K562 (cell line): ENCODE measurements around the gene OOSP1. TPM values are rescaled to one million over a fixed set of nuclear protein-coding genes. Genes with fewer than 3 reads are reported as not detected.

Source experiments
- C11orf30 ChIP-seq: fragments of 450-650 bp; IDR thresholded peaks from 2 replicates; pipeline ENCODE4 v1.6.1; 2016; ENCODE audit warnings: low read depth, mild to moderate bottlenecking
- CBX1 ChIP-seq: sonication (generic); IDR thresholded peaks from 2 replicates; pipeline ENCODE4 v1.6.1; 2016; ENCODE audit warnings: antibody characterized with exemption, low read depth, mild to moderate bottlenecking
- CBX5 ChIP-seq: IDR thresholded peaks from 2 replicates; pipeline ENCODE4 v1.6.1; 2014; ENCODE audit warnings: low read depth, borderline replicate concordance
- FOSL1 ChIP-seq: fragments of 200-800 bp; sonication (Bioruptor generic); conservative IDR thresholded peaks from 2 replicates; pipeline ENCODE4 v1.6.1; 2016; ENCODE audit warnings: missing genetic modification characterization, missing compliant biosample characterization
- GABPA ChIP-seq: fragments of 200-800 bp; sonication (Bioruptor generic); conservative IDR thresholded peaks from 2 replicates; pipeline ENCODE4 v1.6.1; 2016; ENCODE audit warnings: low read depth, missing genetic modification characterization, missing compliant biosample characterization
- GABPB2 ChIP-seq: fragments of 250-450 bp; sonication (Bioruptor Pico); conservative IDR thresholded peaks from 2 replicates; pipeline ENCODE4 v1.5.1; 2021; ENCODE audit warnings: mild to moderate bottlenecking
- GMEB1 ChIP-seq: fragments of 250-450 bp; sonication (Bioruptor Pico); IDR thresholded peaks from 2 replicates; pipeline ENCODE4 v1.4.0; 2020; ENCODE audit warnings: mild to moderate bottlenecking
- HDAC1 ChIP-seq, 2 experiments: fragments of 450-650 bp; IDR thresholded peaks; 2 replicates each; pipeline ENCODE4 v1.6.1; 2016 to 2017; ENCODE audit warnings: inconsistent platforms in 1 of 2, mild to moderate bottlenecking in 1 of 2, moderate library complexity in 1 of 2
- HDAC6 ChIP-seq: IDR thresholded peaks from 2 replicates; pipeline ENCODE4 v1.6.1; 2012; ENCODE audit warnings: low read depth, mild to moderate bottlenecking, control low read depth, inconsistent platforms, low read length, moderate library complexity
- IRF9 ChIP-seq: fragments of 450-650 bp; IDR thresholded peaks from 2 replicates; pipeline ENCODE4 v1.6.1; 2016; ENCODE audit warnings: missing biosample characterization, missing genetic modification characterization
- LARP7 ChIP-seq: fragments of 450-650 bp; IDR thresholded peaks from 2 replicates; pipeline ENCODE4 v1.6.1; 2016
- PTBP1 ChIP-seq: fragments of 200-400 bp; formaldehyde crosslinking; IDR thresholded peaks from 2 replicates; pipeline ENCODE4 v1.6.1; 2017; ENCODE audit warnings: low read depth, low read length
- RFX1 ChIP-seq: fragments of 450-650 bp; IDR thresholded peaks from 2 replicates; pipeline ENCODE4 v1.6.1; 2016; ENCODE audit warnings: mild to moderate bottlenecking, moderate library complexity
- TAF7 ChIP-seq: fragments of 450-650 bp; IDR thresholded peaks from 2 replicates; pipeline ENCODE4 v1.6.1; 2016; ENCODE audit warnings: missing genetic modification characterization, missing compliant biosample characterization
- WHSC1 ChIP-seq: IDR thresholded peaks from one replicate; pipeline ENCODE4 v1.6.1; 2012; ENCODE audit warnings: low read length, control low read depth, inconsistent platforms
- XRCC3 ChIP-seq: fragments of 450-650 bp; IDR thresholded peaks from 2 replicates; pipeline ENCODE4 v1.6.1; 2017; ENCODE audit warnings: mild to moderate bottlenecking, moderate library complexity
- ZBTB33 ChIP-seq: sonication (generic); formaldehyde crosslinking; IDR thresholded peaks from 2 replicates; pipeline ENCODE4 v1.8.1; 2023; ENCODE audit warnings: mild to moderate bottlenecking, missing genetic modification reagents
- ZBTB7A ChIP-seq: IDR thresholded peaks from 2 replicates; pipeline ENCODE4 v1.6.1; 2011; ENCODE audit warnings: low read depth, mild to moderate bottlenecking, low read length, moderate library complexity, borderline replicate concordance; ENCODE audit not compliant: control insufficient read depth
- ZEB2 ChIP-seq: fragments of 450-650 bp; IDR thresholded peaks from 2 replicates; pipeline ENCODE4 v1.6.1; 2016
- ZNF354B ChIP-seq: fragments of 250-450 bp; sonication (Bioruptor Pico); IDR thresholded peaks from 2 replicates; pipeline ENCODE4 v1.4.0; 2020
- ZNF445 ChIP-seq: fragments of 250-450 bp; sonication (Bioruptor Pico); IDR thresholded peaks from 2 replicates; pipeline ENCODE4 v1.4.0; 2020; ENCODE audit warnings: low read depth, mild to moderate bottlenecking, moderate library complexity
- polyA plus RNA-seq, 8 experiments: library from polyadenylated mRNA; depleted of rRNA in 4 of 8; stranded (reverse) in 5 of 8; unstranded in 3 of 8; fragments of >200 nt; fragmentation: Nextera tagmentation in 2 of 8; fragmentation: Illumina TruSeq in 1 of 8; extraction: Ambion mirVana in 2 of 8; extraction: Trizol in 1 of 8; gene quantifications; 2 replicates each; pipeline versions ENCODE4 v1.2.1 to v1.2.3, GENCODE V29; 2011 to 2014; ENCODE audit warnings: inconsistent platforms in 1 of 8, missing spikeins in 1 of 8
- total RNA-seq, 7 experiments: library from RNA; depleted of rRNA in 6 of 7; stranded (reverse); fragments of >200 nt in 6 of 7; fragmentation: Illumina TruSeq in 2 of 7; extraction: Trizol in 2 of 7; gene quantifications; 2 replicates each; pipeline versions ENCODE4 v1.2.1 to v1.2.3, GENCODE V29; 2011 to 2021; ENCODE audit warnings: low replicate concordance in 1 of 7
- TF ChIP-seq, protein P1 (sequence below): fragments of 250-450 bp; sonication (Bioruptor Pico); IDR thresholded peaks from 2 replicates; pipeline ENCODE4 v1.5.1; 2021; ENCODE audit warnings: mild to moderate bottlenecking
- TF ChIP-seq, protein P2 (sequence below), 2 experiments: IDR thresholded peaks; 2 replicates each; pipeline ENCODE4 v1.6.1; 2012; ENCODE audit warnings: improper control_type of control experiment in 2 of 2, low read depth in 2 of 2, low read length in 2 of 2, borderline replicate concordance in 1 of 2

OOSP1 gene
- total and polyA plus RNA-seq, 9 of the 15 experiments (the other 6 are each of a cell fraction or from before 2014, with no cell fraction given), result 0.14 to 3.0 (median 0.61) TPM

GRCh38 chr11:59923813-59924212 lies 14.4 kb upstream of the OOSP1 start (continued):
- TF ChIP-seq ZBTB33 (CRISPR knock-in tag), result peak; percentile 84
- TF ChIP-seq IRF9 (tag), result no peak
- no peak for TF ChIP-seq ZNF354B (CRISPR knock-in tag)
- TF ChIP-seq PTBP1, result no peak
- TF ChIP-seq RFX1, result no peak
- no peak for TF ChIP-seq GABPB2 (CRISPR knock-in tag)
- peak; percentile 91 for TF ChIP-seq CBX1
- no peak for TF ChIP-seq WHSC1
- TF ChIP-seq, protein P1, sequence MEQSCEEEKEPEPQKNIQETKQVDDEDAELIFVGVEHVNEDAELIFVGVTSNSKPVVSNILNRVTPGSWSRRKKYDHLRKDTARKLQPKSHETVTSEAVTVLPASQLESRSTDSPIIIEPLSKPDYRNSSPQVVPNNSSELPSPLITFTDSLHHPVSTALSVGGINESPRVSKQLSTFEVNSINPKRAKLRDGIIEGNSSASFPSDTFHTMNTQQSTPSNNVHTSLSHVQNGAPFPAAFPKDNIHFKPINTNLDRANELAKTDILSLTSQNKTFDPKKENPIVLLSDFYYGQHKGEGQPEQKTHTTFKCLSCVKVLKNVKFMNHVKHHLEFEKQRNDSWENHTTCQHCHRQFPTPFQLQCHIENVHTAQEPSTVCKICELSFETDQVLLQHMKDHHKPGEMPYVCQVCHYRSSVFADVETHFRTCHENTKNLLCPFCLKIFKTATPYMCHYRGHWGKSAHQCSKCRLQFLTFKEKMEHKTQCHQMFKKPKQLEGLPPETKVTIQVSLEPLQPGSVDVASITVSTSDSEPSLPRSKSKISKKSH (CRISPR knock-in tag), result 0 out of 2 replicates have a peak, but pooled peaks have one; percentile 17
- peak; percentile 65; the same call in 1 of the 2 replicates for TF ChIP-seq ZNF445 (CRISPR knock-in tag)
- no peak for TF ChIP-seq HDAC6
- no peak for TF ChIP-seq GABPA
- no peak for TF ChIP-seq TAF7 (tag)
- TF ChIP-seq, protein P2, sequence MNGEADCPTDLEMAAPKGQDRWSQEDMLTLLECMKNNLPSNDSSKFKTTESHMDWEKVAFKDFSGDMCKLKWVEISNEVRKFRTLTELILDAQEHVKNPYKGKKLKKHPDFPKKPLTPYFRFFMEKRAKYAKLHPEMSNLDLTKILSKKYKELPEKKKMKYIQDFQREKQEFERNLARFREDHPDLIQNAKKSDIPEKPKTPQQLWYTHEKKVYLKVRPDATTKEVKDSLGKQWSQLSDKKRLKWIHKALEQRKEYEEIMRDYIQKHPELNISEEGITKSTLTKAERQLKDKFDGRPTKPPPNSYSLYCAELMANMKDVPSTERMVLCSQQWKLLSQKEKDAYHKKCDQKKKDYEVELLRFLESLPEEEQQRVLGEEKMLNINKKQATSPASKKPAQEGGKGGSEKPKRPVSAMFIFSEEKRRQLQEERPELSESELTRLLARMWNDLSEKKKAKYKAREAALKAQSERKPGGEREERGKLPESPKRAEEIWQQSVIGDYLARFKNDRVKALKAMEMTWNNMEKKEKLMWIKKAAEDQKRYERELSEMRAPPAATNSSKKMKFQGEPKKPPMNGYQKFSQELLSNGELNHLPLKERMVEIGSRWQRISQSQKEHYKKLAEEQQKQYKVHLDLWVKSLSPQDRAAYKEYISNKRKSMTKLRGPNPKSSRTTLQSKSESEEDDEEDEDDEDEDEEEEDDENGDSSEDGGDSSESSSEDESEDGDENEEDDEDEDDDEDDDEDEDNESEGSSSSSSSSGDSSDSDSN (IDR thresholded peaks at IDR 0.05; ENCODE audit: borderline replicate concordance in 1 of 2, low read depth in 2 of 2, low read length in 2 of 2), result no peak
- TF ChIP-seq GMEB1 (CRISPR knock-in tag), result no peak
- no peak for TF ChIP-seq XRCC3
- no peak for TF ChIP-seq HDAC1 (IDR thresholded peaks at IDR 0.05)
- no peak for TF ChIP-seq FOSL1
- TF ChIP-seq ZBTB7A, result peak; percentile 95
- no peak for TF ChIP-seq LARP7
- TF ChIP-seq CBX5, result peak; percentile 92
- TF ChIP-seq C11orf30, result no peak
- 0 out of 2 replicates have a peak, but pooled peaks have one; percentile 32 for TF ChIP-seq ZEB2
- TF ChIP-seq, all 486 proteins: peak for 14
